ENCODE data around the gene ELMO1. TPM values are rescaled to one million over a fixed set of nuclear protein-coding genes. Genes with fewer than 3 reads are reported as not detected.

ELMO1 gene
- total RNA-seq, 1 experiment from 2014 or later, result not detected

DNA sequence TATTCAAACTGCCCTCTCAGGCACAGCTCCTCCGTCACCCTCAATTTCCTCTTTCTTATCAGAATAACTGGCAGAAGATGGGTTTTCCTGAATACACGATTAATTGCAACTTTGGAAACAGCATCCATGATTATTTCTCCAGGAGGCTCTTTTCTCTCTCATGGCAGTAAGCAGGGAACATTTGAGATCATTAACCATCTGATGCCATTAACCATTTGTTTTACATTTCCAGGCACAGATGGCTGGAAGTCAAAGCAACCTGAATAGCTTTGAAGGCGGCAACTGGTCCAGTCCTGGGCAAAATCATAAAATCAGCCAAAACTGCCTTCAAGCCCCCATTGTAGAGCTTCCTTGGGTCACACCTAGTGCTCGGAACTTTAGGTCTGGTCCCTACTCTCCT lies 434.9 kb downstream of the ELMO1 start:
- no peak overlapping the region for H3K4me3 ChIP-seq (ENCODE audit: low read depth, low read length, poor library complexity, severe bottlenecking)
- TF ChIP-seq, protein P1, sequence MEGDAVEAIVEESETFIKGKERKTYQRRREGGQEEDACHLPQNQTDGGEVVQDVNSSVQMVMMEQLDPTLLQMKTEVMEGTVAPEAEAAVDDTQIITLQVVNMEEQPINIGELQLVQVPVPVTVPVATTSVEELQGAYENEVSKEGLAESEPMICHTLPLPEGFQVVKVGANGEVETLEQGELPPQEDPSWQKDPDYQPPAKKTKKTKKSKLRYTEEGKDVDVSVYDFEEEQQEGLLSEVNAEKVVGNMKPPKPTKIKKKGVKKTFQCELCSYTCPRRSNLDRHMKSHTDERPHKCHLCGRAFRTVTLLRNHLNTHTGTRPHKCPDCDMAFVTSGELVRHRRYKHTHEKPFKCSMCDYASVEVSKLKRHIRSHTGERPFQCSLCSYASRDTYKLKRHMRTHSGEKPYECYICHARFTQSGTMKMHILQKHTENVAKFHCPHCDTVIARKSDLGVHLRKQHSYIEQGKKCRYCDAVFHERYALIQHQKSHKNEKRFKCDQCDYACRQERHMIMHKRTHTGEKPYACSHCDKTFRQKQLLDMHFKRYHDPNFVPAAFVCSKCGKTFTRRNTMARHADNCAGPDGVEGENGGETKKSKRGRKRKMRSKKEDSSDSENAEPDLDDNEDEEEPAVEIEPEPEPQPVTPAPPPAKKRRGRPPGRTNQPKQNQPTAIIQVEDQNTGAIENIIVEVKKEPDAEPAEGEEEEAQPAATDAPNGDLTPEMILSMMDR (conservative IDR thresholded peaks at IDR 0.05; ENCODE audit: low read depth, low read length), result no peak
- no peak for TF ChIP-seq EZH2 (IDR thresholded peaks at IDR 0.05; ENCODE audit: borderline replicate concordance, low read depth, low read length, poor library complexity, severe bottlenecking)
- intact Hi-C loops (cut with micrococcal nuclease; ENCODE audit: unreplicated experiment), result no loop called here
- POLR2A ChIA-PET (ENCODE audit: low non-redundant PET), result no interaction called here
- H3K27me3 ChIP-seq (replicated peaks; ENCODE audit: insufficient read depth, low read depth, low read length, poor library complexity), result no peaks in the 10 kb centered on the region
- no peak for DNase-seq (ENCODE audit: low spot score)
- CTCF ChIA-PET, result no interaction called here
- no TSS peak for BruUV-seq (replicated peaks)
- no peak overlapping the region for H3K27ac ChIP-seq (ENCODE audit: low read depth, low read length, poor library complexity, severe bottlenecking)
- no peaks in the 10 kb centered on the region for H3K9me3 ChIP-seq (ENCODE audit: low read depth, low read length, poor library complexity, severe bottlenecking)
- no peaks in the 10 kb centered on the region for H3K36me3 ChIP-seq (ENCODE audit: insufficient read depth, low read length, poor library complexity, severe bottlenecking)
- H3K4me1 ChIP-seq (ENCODE audit: insufficient read depth, low read length, poor library complexity, severe bottlenecking), result no peaks in the 10 kb centered on the region

DNA sequence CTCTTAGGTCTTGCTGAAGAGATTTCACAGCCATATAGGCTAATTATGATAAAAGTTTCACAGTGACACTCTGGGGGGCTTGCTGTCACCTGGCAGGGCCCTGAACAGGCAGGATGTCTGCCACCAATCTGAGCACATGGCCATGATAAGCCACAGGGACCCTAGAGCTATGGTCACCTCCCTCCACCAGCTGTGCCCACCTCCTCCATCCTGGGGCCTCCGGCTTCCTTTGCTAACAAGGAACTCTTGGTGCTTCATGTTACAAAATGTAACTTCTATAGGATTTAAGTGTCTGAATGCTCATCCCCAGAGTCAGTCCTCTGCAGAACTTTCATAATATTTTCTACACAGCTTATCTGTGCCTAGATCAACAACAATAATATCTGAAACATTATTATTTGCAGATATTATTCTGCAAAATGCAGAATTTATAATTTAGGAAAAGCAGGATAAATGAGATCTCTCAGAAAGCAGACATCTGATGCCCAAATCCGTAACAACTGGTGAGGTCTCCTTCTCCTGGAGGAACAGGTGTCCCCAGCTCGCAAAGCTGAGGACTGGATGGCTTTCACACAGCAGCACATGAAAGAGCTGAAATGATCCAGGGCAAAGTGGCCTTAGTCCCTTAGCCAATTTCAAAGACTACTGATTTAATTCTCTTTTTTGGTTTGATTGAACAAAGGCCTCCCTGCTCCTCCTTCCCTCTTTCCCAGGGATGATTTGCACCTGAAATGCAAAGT lies 437.3 kb downstream of the ELMO1 start:
- Histone ChIP-seq H3K9me3 (ENCODE audit: low read depth, low read length, poor library complexity, severe bottlenecking) (no peaks in the 10 kb centered on the region), H3K36me3 (ENCODE audit: insufficient read depth, low read length, poor library complexity, severe bottlenecking) (no peaks in the 10 kb centered on the region), H3K27ac (ENCODE audit: low read depth, low read length, poor library complexity, severe bottlenecking) (no peak overlapping the region), H3K4me3 (ENCODE audit: low read depth, low read length, poor library complexity, severe bottlenecking) (no peak overlapping the region), H3K27me3 (replicated peaks; ENCODE audit: insufficient read depth, low read depth, low read length, poor library complexity) (no peaks in the 10 kb centered on the region), H3K4me1 (ENCODE audit: insufficient read depth, low read length, poor library complexity, severe bottlenecking) (no peaks in the 10 kb centered on the region)
- intact Hi-C loops (cut with micrococcal nuclease; ENCODE audit: unreplicated experiment), result no loop called here
- DNase-seq (ENCODE audit: low spot score), result no peak
- no TSS peak for BruUV-seq (replicated peaks)
- ChIA-PET CTCF (no interaction called here), POLR2A (ENCODE audit: low non-redundant PET) (no interaction called here)
- TF ChIP-seq EZH2 (IDR thresholded peaks at IDR 0.05; ENCODE audit: borderline replicate concordance, low read depth, low read length, poor library complexity, severe bottlenecking), result no peak
- TF ChIP-seq, protein P1 (conservative IDR thresholded peaks at IDR 0.05; ENCODE audit: low read depth, low read length), result no peak

DNA sequence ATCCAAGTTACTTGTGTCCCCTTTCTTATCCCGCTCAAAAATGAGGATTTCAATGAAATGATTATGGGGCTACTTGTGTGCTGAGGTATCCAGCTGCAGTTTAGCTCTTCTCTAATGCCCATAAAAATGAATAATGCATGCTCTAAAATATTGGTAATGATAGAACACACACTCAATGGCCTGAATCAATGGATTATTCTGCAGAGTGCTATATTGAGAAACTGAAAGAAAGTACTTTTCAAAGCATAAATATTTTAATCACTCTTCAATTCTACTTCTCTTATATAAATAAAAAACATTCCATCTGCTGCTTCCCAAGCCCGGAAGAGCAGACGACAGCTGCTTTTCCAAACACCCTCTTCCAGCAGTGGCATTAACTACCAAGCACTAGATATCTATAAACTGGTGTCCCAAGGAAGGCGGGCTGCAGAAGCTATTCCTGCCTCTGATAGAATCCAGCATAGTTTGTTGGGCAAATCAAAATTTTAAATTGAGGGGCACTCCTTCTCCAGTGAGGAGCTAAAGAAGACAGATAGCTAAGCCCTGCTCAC lies 439.5 kb downstream of the ELMO1 start:
- ChIA-PET POLR2A (ENCODE audit: low non-redundant PET) (no interaction called here), CTCF (no interaction called here)
- DNase-seq (ENCODE audit: low spot score), result no peak
- Histone ChIP-seq H3K36me3 (ENCODE audit: insufficient read depth, low read length, poor library complexity, severe bottlenecking) (no peaks in the 10 kb centered on the region), H3K4me1 (ENCODE audit: insufficient read depth, low read length, poor library complexity, severe bottlenecking) (no peaks in the 10 kb centered on the region), H3K27ac (ENCODE audit: low read depth, low read length, poor library complexity, severe bottlenecking) (no peak overlapping the region), H3K9me3 (ENCODE audit: low read depth, low read length, poor library complexity, severe bottlenecking) (no peaks in the 10 kb centered on the region), H3K4me3 (ENCODE audit: low read depth, low read length, poor library complexity, severe bottlenecking) (no peak overlapping the region), H3K27me3 (replicated peaks; ENCODE audit: insufficient read depth, low read depth, low read length, poor library complexity) (no peaks in the 10 kb centered on the region)
- no TSS peak for BruUV-seq (replicated peaks)
- intact Hi-C loops (cut with micrococcal nuclease; ENCODE audit: unreplicated experiment), result no loop called here
- TF ChIP-seq, protein P1 (conservative IDR thresholded peaks at IDR 0.05; ENCODE audit: low read depth, low read length), result no peak
- TF ChIP-seq EZH2 (IDR thresholded peaks at IDR 0.05; ENCODE audit: borderline replicate concordance, low read depth, low read length, poor library complexity, severe bottlenecking), result no peak

Measured in A673 (cell line).